Measurements from ENCODE around the gene SLIT3.

Gene SLIT3

GRCh38 chr5:169260896-169261569 is 39.9 kb downstream of the SLIT3 start:
- DNase-seq: no peak

DNA sequence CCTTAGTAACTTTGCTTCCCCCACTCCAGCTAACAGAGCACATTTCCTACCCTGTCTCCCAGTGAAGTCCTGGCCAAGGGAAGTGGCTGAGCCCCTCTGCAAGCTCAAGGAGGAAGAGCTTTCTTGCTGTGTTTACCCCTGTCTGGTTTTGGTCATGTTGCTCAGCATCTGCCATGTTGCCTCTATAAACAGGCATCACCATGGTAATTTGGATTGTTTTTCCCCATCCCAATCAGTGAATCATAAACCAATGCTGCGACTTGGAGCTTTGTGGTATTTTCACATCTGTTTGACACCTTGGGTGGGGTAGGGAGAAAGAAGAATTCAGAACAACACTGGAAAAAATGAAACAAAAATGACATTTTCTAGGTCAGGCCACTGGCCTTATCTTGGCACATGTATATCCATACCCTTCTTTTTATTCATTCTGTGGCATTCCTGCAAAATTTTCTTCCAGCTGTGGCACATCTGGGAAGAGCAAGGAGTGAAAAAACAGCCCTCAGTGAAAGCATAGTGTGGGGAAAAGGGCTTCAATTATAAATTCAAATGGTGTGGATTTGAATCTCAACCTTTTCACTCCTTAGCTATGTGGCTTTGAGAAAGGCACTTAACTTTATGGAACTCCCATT is 42.5 kb downstream of the SLIT3 start:
- no peak for DNase-seq

DNA sequence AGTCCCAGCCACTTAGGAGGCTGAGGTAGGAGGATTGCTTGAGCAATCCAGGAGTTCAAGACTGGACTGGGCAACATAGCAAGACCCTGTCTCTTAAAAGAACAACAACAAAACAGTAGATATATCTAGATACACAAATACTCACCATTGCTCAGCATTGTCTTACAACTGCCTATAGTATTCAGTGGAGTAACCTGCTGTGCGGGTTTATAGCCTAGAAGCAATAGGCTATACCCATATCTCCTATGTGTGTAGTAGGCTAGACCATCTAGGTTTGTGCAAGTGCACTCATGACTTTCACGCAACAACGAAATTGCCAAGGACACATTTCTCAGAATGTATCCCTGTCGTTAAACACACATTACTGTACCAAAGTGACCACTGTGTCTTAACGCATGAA is 44.7 kb downstream of the SLIT3 start:
- DNase-seq: no peak

- DNase-seq: no peak
These were observed 47.9 kb downstream of the SLIT3 start for GRCh38 chr5:169253071-169253470.

DNA sequence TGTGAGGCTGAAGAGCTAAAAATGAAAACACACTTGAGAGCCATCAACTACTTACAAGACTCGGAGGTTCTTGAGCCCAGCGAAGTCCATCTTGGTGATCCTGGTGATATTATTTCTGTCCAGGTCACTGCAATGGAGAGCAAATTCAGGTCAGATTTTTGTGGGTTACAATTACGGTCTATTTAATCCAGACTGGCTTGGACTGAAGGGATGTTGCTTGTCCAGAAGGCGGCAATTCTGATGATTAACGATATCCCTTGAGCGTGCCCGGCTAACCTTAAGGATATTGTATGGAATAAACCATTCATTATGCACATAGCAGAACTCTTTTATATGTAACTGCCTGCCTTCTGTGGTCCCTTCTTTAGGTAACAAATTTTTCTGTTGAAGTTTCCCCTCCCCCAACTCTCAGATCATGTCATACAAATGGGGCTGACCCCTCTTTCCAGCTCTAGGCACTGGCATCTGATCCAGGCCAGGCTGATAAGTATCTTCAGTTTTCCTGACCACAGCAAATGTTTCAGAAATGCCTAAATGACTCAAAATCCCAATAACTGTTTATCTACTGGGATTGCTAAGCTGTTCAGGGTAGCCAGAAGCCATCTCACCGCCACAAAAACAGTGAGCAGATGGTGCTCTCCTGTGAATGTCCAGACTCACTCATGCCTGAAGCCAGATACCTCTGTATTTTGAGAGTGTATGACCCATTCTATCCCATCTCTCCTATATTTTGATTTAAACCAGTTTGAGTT is 49.4 kb downstream of the SLIT3 start:
- no peak for DNase-seq

GRCh38 chr5:169250887-169251286 is 50.1 kb downstream of the SLIT3 start:
- DNase-seq: no peak

- no peak for DNase-seq
These were observed 51.9 kb downstream of the SLIT3 start for GRCh38 chr5:169248996-169249395.

DNA sequence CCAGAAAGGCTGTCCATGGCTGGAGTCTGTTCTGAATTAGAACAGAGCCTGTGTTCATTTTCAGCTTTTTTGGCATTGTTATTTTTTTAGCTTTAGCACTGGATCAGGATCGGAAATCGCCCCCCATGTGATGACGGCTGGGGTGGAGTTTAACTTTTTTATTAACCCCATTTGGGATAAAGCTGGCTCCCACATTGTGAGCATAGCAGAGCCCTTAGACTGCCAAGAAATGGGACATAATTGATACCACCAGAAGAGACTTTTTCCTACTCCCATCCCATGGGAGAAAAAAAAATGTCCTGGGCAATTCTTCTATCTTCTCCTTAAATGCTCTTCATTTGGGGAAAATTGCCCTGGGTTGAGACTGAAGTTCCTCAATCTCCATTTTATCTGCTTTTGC is 52.4 kb downstream of the SLIT3 start:
- no peak for DNase-seq

GRCh38 chr5:169244812-169245211 is 56.1 kb downstream of the SLIT3 start:
- no peak for DNase-seq

DNA sequence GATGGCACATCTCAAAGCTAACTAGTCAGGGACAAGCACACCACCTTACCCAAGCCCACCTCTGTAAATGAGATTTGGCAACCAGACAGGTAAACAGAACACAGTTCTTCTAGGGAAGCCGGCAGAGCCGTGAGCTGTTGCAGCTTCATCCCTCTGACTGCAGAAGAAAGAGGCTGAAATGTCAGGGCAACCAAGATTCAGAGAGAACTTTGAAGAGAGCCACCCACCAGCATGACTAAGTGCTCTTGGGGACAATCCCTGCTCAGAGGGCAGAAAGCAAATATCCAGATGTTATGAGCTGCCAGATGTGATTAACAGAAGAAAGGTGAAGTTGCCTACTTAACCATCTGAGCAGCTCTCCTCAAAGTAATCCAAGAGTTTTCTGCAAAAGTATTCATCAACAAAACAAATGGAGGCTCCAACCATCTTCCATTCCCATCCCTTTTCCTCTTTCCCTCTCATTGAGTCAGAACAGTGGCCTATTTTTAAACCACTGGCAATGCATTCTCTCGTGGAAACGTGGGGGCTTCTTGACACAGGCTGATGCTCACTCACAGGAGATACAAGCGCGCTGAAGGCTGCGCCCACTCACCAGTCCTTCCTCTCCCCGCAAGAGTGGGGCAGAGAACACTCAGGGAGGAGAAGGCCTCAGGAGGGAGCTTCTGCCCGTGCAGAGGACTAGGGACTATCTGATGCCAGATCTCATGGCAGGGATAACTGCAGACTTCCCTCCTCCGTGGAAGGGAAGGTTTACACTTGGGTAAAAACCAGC is 57.1 kb downstream of the SLIT3 start:
- no peak for DNase-seq

GRCh38 chr5:169242849-169243186 is 58.1 kb downstream of the SLIT3 start:
- no peak for DNase-seq

DNA sequence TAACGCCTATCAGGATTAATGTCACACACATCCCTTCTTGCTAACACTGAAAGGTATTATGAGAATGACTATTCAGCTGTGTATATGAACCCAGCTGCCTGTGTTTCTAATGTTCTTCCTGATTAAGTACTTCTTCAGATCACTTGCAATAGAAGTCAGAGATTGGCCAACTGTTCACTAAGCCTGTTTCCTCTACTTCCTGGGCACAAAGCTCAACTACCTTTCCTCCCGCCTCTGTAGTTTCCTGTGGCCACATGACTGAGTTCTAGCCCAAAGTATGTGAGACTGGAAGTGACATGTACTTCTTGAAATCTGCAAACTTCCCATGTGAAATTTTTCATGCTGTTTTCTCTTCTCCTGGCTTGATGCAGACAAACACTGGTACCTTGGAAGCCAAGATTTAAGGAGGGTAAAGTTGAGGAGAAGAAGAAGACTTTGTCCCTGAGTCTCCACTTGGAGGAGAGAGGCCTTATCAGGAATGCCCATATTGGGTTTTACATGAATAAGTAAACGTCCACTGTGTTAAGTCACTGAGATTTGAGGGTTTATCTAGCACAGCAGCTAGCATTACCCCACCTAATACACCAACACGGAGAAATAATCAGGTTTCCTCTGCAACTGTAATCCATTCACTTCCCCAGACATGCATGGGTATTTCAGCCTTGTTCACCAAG is 58.6 kb downstream of the SLIT3 start:
- no peak for DNase-seq

- DNase-seq: no peak
These were observed 71.5 kb downstream of the SLIT3 start for GRCh38 chr5:169229342-169229892.

GRCh38 chr5:169226895-169227294 is 74.0 kb downstream of the SLIT3 start:
- no peak for DNase-seq

DNA sequence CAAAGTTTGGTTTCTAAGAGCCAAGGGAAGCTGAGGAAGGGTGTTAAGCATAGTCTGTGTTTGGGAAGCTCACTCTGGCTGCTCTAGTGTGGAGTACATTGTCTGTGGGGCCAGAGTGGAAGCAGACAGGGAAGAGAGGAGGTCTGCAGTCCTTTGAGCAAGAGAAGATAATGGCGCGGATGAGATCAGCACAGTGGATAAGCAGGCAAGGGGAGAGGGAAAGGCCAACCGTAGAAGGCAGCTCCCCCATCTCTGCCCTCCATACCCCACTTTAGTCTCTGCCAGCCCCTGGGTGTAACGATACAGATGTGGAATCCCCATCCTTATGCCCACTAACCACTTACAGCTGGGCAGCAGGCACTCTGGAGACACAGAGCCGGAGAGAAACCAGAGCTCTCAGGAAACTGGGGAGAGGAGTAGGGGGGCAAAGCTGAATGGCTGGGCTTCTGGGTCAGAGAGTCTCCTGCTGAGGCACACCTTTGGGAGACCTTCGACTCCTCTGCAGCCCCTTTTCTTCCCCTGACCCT is 75.0 kb downstream of the SLIT3 start:
- no peak for DNase-seq

DNA sequence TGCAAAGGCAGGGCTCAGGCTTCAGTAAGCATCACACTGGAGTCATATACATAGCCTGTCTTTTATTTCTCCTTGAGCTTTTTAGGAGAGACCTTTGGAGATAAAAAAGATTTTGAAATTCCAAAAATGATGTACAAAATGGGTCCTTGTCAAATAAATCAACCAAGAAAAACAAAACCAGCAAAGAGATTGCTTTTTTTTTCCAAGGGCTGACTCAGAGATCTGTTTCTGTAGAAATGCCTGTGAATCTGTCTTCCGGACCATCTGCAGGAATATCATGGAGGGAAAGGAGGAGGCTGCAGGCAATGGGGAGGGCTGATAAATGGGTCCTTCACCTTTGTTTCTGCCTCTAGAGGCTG is 77.4 kb downstream of the SLIT3 start:
- no peak for DNase-seq

- DNase-seq: no peak
These were observed 77.9 kb downstream of the SLIT3 start for GRCh38 chr5:169222934-169223594.

DNA sequence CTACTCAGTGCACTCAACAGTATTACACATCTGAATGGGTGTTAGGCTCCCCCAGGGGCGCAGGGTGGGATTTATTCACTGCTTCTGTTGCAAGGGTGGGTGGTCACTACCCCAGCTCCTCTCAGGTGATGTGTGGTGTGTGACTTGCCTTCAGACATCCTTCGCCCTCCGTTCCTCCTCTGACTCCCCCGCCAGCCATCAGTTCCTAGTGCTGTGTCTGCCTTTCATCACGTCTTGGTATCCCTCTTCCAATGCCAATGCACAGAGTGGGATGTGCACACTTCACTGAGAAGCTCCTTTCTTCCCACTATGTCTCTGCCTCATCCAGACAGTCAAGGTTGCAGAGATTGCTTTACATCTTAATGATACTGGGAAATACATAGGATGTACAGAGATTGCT is 79.4 kb downstream of the SLIT3 start:
- no peak for DNase-seq

DNA sequence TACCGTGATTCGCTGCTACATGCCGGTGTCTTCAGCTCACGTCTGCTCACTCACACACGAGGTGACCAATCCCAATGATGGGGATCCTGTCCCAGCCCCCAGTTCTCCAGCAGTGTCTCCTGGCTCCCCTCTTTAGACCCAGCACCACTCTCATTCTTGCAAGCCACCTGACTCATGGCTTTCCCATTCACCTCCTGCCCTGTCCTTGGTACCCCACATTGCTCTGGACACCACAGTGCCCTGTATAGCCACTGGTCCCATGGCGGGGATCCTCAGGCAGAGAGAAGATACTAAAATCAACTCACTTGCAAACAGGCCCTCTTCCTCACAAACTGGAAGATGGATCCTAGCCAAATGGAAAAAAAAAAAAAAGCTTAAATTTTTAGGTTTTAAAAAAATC is 81.0 kb downstream of the SLIT3 start:
- no peak for DNase-seq

DNA sequence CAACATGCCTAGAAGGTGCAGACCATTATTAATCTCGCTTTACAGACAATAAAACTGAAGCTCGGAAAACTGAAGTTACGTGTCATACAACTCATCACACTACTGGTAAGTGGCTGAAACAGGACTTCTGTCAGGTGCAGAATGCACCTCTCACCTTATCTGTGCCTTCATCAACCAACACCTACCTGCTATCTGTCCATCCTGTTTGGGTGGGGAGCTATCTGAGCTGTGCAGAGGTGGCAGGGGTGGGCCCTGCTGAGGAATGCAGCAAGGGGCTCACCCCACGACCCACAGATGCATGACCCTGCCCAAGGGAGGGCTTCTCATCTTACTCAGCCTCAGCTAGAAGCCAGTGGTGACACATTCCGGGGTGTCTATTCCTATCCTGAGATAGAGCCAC is 81.6 kb downstream of the SLIT3 start:
- no peak for DNase-seq

- no peak for DNase-seq
These were observed 82.1 kb downstream of the SLIT3 start for GRCh38 chr5:169218861-169219260.

- DNase-seq: no peak
These were observed 82.8 kb downstream of the SLIT3 start for GRCh38 chr5:169218176-169218575.

Measured in right forelimb (tissue), 1 donor.